Stimulated activated CD4-positive, alpha-beta T cell treated with anti-CD3 and anti-CD28 coated beads, Interleukin-1b, Interleukin-23, amount 100 ng/mL, for 4 hours (primary cell): ENCODE data around the gene BLID.

Experiments used
- DNase-seq, 2 donors: peaks; one replicate each; pipeline ENCODE4 v3.0.0-alpha.2; 2020; ENCODE audit warnings: low read depth in 2 of 2

BLID gene

DNA sequence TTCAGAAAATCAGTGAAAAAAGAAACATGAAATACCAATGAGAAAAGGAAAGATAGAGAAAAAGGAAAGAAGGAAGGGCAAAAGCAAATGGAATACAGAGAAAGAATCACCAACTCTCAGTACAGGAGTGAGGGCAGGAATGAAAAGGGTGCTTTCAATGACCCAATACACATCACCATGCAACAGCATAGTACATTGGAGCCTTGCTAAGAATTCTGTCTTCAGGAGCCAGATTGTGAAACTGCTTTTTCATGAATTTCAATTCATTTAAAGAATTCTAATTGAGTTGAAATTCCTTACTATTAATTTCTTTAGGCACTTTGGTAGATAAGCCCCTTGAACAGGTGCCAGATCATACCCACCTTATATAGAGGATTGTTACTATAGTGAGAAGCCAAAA is 34.9 kb downstream of the BLID start:
- DNase-seq = no peak

- DNase-seq = no peak
Measured at GRCh38 chr11:122077459-122077858, 38.6 kb downstream of the BLID start.

DNA sequence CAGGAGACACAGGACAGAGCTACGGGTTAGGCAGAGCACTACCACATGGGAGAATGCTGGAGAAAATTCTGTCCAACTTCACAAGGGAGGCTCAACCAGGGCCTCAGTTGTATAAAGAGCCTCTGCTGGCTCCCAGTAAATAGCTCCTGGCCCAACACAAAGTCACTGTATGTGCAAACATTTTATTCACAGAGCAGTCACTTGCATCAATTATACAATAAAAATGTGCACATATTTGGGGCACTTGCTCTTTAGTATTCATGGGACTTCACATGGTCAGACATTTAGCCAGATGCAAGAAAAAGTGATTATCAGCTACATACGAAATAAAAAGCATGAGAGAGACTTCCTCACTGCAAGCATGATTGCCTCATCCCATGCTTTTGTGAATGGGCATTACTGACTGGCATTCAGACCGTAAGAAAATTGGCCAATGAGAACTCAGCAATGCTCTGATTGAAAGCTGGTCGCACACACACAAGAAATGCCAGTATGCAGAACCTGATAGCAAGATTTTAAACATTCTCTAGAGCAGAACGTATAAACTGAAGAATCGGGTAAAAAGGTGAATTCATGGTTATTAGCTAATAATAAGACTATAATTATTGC is 39.4 kb downstream of the BLID start:
- DNase-seq = no peak

DNA sequence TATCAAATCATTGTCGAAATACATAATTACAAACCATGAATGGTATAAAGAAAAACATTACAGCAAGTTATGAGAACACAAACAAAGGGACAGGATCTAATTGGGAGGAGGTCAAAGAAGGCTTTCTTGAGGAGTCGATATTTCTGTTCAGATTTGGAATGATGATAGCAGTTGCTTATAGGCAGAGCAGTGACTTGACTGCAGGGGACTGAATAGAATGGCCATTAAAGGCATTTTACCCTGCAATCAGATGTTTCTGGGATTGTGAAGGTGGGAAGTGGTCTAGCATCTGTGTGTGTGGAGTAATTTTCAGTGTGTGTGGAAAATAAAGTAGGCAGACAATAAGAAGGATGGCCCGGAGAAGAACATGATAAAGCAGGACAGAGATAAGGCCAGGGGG is 41.0 kb downstream of the BLID start:
- no peak for DNase-seq

DNA sequence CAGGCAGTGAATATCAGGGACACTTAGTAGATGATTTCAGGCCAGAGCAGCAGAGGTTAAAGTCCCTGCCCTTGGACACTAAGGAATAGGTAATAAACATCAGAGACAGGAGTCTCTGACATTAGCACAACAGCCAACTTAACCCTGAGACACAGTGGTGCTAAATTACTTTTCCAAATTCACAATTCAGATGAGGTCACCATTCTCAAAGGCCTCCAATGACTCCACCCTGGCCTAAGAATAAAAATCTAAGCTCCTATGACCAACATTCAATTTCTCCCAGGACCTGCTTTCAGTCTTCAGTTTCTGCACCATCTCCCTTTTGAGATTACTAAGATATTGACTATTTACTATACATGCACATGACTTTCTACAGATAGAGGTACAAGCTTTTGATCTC is 42.0 kb downstream of the BLID start:
- DNase-seq = no peak

GRCh38 chr11:122071709-122072202 is 44.3 kb downstream of the BLID start:
- DNase-seq = no peak

DNA sequence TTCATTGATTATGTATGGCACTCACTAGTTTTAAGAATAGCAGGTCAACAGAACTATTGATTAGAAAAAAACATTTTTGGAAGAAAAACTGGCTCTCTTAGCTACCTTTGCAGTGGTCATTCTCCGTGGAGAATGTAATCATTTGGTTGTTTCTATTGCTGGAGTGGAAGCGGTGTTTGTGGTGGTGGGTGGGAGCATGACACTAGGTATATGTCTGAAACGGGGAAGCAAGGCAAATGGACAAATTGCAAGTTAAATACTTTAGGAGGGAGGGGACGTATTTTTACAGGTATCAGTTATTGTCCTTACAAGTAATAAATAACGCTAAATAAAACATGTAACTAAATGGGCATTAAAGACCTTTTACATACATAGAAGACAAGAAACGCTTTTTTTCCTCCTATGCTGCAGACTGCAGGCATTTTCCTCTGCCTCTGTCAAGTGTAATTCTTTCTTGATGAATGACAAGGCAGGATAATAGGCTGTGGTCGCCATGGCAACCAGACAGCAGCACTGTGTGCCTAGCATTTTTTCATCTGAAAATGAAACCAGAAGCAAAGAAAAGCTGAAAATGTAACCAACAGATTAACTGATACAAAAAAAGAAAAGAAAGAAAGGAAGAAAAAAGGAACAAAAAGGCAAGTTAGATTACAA is 46.2 kb downstream of the BLID start:
- no peak for DNase-seq

GRCh38 chr11:122068837-122069236 is 47.2 kb downstream of the BLID start:
- no peak for DNase-seq

DNA sequence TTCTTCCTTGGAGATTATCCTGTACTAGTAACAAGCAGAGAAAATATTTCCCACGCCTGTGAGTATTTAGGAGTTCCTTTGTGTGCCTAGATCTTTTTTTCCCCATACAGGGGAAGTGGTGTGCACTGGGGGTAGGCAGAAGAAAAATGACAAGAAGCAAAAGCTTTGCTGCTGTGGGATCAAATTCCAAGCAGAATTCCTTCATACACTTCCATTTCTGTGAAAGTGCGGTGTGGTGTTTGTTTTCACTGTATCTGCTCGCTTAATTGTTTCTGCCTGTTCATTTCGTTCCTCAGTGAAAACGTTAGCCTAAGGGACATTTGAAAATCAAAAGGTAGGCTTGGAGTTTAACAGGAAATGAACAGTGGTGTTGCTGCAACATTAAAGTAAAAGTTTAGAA is 47.9 kb downstream of the BLID start:
- DNase-seq = no peak
